ENCODE data around the gene HINFP.
A peak's percentile ranks its signal among the peaks of the same experiment; 100 is the strongest.

The HINFP gene, protein sequence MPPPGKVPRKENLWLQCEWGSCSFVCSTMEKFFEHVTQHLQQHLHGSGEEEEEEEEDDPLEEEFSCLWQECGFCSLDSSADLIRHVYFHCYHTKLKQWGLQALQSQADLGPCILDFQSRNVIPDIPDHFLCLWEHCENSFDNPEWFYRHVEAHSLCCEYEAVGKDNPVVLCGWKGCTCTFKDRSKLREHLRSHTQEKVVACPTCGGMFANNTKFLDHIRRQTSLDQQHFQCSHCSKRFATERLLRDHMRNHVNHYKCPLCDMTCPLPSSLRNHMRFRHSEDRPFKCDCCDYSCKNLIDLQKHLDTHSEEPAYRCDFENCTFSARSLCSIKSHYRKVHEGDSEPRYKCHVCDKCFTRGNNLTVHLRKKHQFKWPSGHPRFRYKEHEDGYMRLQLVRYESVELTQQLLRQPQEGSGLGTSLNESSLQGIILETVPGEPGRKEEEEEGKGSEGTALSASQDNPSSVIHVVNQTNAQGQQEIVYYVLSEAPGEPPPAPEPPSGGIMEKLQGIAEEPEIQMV

DNA sequence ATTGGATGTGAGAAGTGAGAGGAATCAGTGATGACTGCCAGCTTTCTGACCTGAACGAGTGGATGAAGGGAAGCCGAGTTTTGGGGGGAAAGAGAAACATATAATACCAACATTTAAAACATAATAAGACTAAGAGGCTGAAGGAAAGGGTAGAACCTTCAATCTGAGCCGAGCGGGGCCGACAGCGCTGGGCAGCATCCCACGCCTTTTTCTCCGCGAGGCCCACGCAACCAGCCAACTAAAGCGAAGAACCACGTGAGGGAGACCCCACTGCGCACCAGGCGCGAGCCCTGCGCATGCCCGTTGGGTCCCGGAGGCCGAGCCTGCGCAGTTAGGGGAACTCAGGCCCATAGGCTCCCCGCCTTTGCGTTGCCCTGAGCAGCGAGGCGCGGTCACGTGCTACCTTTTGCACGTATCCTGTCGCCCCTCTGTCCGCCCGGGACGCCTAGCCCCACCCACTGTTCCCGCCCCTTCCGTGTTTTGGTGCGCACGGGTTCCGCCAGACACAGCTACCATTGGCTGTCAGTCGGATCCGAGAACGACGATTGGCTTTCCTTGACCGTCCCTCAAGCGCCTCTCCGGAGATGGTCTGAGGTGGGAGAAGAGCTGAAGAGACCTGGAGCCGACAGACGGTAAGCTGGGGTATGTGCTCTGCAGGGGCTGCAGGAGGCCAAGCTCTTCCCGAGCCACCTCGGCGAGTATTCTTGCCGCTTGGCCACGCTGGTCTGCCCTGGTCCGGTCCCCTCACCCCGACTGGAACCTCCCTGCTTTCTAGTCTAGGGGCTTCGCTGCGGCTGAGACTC, at the start of gene HINFP:
Gene HINFP (plus strand): TSS at position 573 of the 803 bp plus-strand sequence. CDS start 5,365 bp downstream, outside the sequence.
- Histone ChIP-seq H3K27ac (ENCODE audit: low read length) (peak within 1 kb of the TSS; percentile 85), H3K4me1 (ENCODE audit: control insufficient read depth in 1 of 2, insufficient read depth in 2 of 2, low read length in 2 of 2) (peaks cover 4 to 19% of the 10 kb centered on the region in 2 donors), H3K36me3 (ENCODE audit: control insufficient read depth in 1 of 2, insufficient read depth in 2 of 2, low read length in 2 of 2) (peaks cover 10 to 14% of the 10 kb centered on the region in 2 donors), H3K9me3 (ENCODE audit: control insufficient read depth in 1 of 2, low read length in 2 of 2) (no peaks in the 10 kb centered on the region), H3K4me3 (ENCODE audit: low read depth in 1 of 2, low read length in 2 of 2) (peak within 1 kb of the TSS; percentile 92 to 95), H3K27me3 (ENCODE audit: low read depth, low read length) (no peaks in the 10 kb centered on the region)

DNA sequence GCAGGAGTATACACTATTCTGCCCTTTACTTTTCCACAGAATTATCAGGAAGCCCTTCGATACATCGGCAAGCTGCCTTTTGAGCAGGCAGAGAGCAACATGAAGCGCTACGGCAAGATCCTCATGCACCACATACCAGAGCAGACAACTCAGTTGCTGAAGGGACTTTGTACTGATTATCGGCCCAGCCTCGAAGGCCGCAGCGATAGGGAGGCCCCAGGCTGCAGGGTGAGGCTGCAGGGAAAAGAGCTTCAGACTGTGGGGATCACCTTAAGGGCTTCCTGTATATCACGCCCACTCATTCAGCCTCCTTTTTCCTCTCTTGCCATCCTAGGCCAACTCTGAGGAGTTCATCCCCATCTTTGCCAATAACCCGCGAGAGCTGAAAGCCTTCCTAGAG, 43.5 kb upstream of the HINFP start:
- Histone ChIP-seq H3K4me3 (ENCODE audit: low read depth in 1 of 2, low read length in 2 of 2) (no peak overlapping the region), H3K27ac (ENCODE audit: low read length) (no peak overlapping the region), H3K4me1 (ENCODE audit: control insufficient read depth in 1 of 2, insufficient read depth in 2 of 2, low read length in 2 of 2) (no peaks in the 10 kb centered on the region), H3K27me3 (ENCODE audit: low read depth, low read length) (no peaks in the 10 kb centered on the region), H3K9me3 (ENCODE audit: control insufficient read depth in 1 of 2, low read length in 2 of 2) (no peaks in the 10 kb centered on the region), H3K36me3 (ENCODE audit: control insufficient read depth in 1 of 2, insufficient read depth in 2 of 2, low read length in 2 of 2) (peaks cover 67 to 86% of the 10 kb centered on the region in 2 donors)

DNA sequence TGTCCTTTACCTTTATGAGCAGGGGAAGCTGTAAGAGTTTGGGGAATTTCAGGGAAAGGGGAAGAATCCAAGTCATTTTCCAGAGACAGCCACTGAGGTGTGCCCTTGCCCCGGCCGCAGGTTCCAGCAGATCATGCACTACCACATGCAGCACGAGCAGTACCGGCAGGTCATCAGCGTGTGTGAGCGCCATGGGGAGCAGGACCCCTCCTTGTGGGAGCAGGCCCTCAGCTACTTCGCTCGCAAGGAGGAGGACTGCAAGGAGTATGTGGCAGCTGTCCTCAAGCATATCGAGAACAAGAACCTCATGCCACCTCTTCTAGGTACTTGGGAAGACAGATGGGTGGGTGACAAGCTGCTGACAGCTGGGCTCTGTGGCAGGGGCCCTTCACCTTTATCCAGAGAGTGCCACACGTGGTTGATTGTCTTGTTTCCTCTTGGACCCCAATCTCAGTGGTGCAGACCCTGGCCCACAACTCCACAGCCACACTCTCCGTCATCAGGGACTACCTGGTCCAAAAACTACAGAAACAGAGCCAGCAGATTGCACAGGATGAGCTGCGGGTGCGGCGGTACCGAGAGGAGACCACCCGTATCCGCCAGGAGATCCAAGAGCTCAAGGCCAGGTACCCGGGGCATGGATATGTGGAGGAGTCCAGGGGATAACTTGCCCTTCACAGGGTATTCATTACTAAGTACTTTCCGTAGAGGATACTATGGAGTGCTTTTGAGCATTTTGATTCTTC, 42.5 kb upstream of the HINFP start:
- H3K27ac ChIP-seq (ENCODE audit: low read length), result no peak overlapping the region
- no peaks in the 10 kb centered on the region for H3K27me3 ChIP-seq (ENCODE audit: low read depth, low read length)
- no peaks in the 10 kb centered on the region for H3K4me1 ChIP-seq (ENCODE audit: control insufficient read depth in 1 of 2, insufficient read depth in 2 of 2, low read length in 2 of 2)
- H3K4me3 ChIP-seq (ENCODE audit: low read depth in 1 of 2, low read length in 2 of 2), result no peak overlapping the region
- H3K9me3 ChIP-seq (ENCODE audit: control insufficient read depth in 1 of 2, low read length in 2 of 2), result no peaks in the 10 kb centered on the region
- peaks cover 57 to 76% of the 10 kb centered on the region in 2 donors for H3K36me3 ChIP-seq (ENCODE audit: control insufficient read depth in 1 of 2, insufficient read depth in 2 of 2, low read length in 2 of 2)

GRCh38 chr11:119081682-119082260, 39.6 kb upstream of the HINFP start:
- H3K4me1 ChIP-seq (ENCODE audit: control insufficient read depth in 1 of 2, insufficient read depth in 2 of 2, low read length in 2 of 2), result peaks cover 6 to 8% of the 10 kb centered on the region in 2 donors
- H3K9me3 ChIP-seq (ENCODE audit: control insufficient read depth in 1 of 2, low read length in 2 of 2), result no peaks in the 10 kb centered on the region
- H3K27me3 ChIP-seq (ENCODE audit: low read depth, low read length), result no peaks in the 10 kb centered on the region
- peaks cover 47 to 59% of the 10 kb centered on the region in 2 donors for H3K36me3 ChIP-seq (ENCODE audit: control insufficient read depth in 1 of 2, insufficient read depth in 2 of 2, low read length in 2 of 2)
- H3K27ac ChIP-seq (ENCODE audit: low read length), result no peak overlapping the region
- H3K4me3 ChIP-seq (ENCODE audit: low read depth in 1 of 2, low read length in 2 of 2), result no peak overlapping the region

DNA sequence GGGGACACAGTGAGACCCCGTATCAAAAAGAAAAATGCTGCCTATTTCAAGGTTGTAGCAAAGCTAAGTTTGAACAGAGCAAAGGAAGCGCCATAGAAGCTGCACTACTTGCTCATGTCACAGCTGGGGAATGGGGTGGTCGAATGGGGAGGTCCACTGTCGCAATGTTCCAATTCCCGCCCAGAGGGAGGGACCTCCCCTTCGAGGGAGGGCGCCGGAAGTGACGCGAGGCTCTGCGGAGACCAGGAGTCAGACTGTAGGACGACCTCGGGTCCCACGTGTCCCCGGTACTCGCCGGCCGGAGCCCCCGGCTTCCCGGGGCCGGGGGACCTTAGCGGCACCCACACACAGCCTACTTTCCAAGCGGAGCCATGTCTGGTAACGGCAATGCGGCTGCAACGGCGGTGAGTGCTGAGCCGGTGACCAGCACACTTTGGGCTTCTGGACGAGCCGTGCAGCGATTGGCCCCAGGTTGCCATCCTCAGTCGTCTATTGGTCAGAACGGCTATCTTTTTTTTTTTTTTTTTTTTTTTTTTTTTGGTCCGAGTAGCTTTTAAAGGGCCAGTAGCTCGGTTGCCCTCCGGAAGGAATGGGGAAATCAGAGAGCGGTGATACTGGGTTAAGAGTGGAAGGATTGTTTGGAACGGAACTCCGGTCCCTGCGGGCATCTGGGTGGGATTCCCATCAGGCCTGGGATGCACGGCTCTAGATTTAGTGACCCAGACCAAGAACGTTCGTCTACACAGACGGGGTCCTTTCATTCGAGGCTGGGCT, 36.5 kb upstream of the HINFP start, which contains the start of gene HMBS:
Gene HMBS (plus strand): TSS at position 219 of the 774 bp plus-strand sequence. CDS start 153 bp downstream, at position 372.
- peak within 1 kb of the TSS; percentile 82 for H3K27ac ChIP-seq (ENCODE audit: low read length)
- peak within 1 kb of the TSS; percentile 87 to 93 for H3K4me3 ChIP-seq (ENCODE audit: low read depth in 1 of 2, low read length in 2 of 2)

DNA sequence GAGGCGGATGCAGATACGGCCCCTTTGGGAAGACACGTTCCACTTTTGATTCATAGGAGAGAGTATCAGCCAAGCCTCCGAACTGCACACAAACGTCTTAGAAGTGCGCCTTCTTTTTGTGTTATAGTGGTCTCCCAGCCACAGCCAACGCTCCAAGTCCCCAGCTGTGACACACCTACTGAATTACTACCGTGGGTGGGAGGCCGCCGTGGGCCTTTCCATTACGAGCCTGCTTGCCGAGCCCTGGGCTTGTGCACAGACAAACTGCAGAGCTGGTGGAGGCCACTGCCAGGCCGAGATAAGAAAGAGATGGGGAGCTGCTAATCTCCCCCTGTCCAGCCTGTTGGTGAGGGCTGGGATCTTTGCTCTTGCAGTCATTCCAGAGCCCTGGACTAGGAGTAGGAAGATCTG, 35.9 kb upstream of the HINFP start:
- H3K9me3 ChIP-seq (ENCODE audit: control insufficient read depth in 1 of 2, low read length in 2 of 2), result no peaks in the 10 kb centered on the region
- peak overlapping the region; percentile 87 to 93 for H3K4me3 ChIP-seq (ENCODE audit: low read depth in 1 of 2, low read length in 2 of 2)
- H3K27ac ChIP-seq (ENCODE audit: low read length), result peak overlapping the region; percentile 82
- no peaks in the 10 kb centered on the region for H3K27me3 ChIP-seq (ENCODE audit: low read depth, low read length)
- H3K36me3 ChIP-seq (ENCODE audit: control insufficient read depth in 1 of 2, insufficient read depth in 2 of 2, low read length in 2 of 2), result peaks cover 19 to 23% of the 10 kb centered on the region in 2 donors
- peaks cover 6 to 11% of the 10 kb centered on the region in 2 donors for H3K4me1 ChIP-seq (ENCODE audit: control insufficient read depth in 1 of 2, insufficient read depth in 2 of 2, low read length in 2 of 2)

More for the DNA sequence above, 36.5 kb upstream of the HINFP start, which contains the start of gene HMBS:
- H3K27me3 ChIP-seq (ENCODE audit: low read depth, low read length), result no peaks in the 10 kb centered on the region
- H3K4me1 ChIP-seq (ENCODE audit: control insufficient read depth in 1 of 2, insufficient read depth in 2 of 2, low read length in 2 of 2), result peaks cover 6 to 11% of the 10 kb centered on the region in 2 donors
- no peaks in the 10 kb centered on the region for H3K9me3 ChIP-seq (ENCODE audit: control insufficient read depth in 1 of 2, low read length in 2 of 2)
- H3K36me3 ChIP-seq (ENCODE audit: control insufficient read depth in 1 of 2, insufficient read depth in 2 of 2, low read length in 2 of 2), result peaks cover 19 to 29% of the 10 kb centered on the region in 2 donors

DNA sequence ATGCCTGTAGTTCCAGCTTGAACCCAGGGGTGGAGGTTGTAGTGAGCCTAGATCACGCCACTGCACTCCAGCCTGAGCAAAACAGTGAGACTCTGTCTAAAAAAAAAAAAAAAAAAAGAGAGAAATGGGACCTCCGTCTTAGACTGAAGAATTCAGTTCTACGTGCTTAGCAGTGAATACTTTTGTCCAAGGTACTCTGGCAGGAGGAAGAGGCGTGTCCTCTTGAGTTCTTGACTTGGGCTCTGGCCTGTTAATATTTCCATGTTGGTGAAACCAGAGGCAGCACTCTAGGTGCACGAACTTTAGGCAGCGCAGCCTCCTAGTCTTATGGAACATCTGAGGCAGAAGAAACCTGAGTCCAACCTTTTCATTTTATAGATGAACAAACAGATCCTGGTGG, 34.3 kb upstream of the HINFP start:
- H3K4me3 ChIP-seq (ENCODE audit: low read depth in 1 of 2, low read length in 2 of 2), result no peak overlapping the region
- H3K4me1 ChIP-seq (ENCODE audit: control insufficient read depth in 1 of 2, insufficient read depth in 2 of 2, low read length in 2 of 2), result peaks cover 6 to 11% of the 10 kb centered on the region in 2 donors
- H3K27ac ChIP-seq (ENCODE audit: low read length), result no peak overlapping the region
- peaks cover 4 to 6% of the 10 kb centered on the region in 2 donors for H3K36me3 ChIP-seq (ENCODE audit: control insufficient read depth in 1 of 2, insufficient read depth in 2 of 2, low read length in 2 of 2)
- no peaks in the 10 kb centered on the region for H3K9me3 ChIP-seq (ENCODE audit: control insufficient read depth in 1 of 2, low read length in 2 of 2)
- H3K27me3 ChIP-seq (ENCODE audit: low read depth, low read length), result no peaks in the 10 kb centered on the region

DNA sequence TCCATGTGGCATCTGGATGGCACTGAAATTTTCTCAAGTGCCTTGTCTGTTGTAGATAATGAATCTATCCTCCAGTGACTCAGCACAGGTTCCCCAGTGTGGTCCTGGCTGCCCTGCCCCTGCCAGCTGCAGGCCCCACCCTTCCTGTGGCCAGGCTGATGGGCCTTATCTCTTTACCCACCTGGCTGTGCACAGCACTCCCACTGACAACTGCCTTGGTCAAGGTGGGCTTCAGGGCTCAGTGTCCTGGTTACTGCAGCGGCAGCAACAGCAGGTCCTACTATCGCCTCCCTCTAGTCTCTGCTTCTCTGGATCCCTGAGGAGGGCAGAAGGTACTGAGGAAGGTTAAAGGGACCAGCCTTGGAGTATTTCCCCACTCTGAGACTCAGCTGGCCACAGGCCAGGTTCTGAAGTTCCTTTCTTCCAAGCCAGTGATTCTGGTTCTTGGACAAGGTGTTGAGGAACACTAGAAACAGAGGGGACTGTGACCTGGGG, 33.6 kb upstream of the HINFP start:
- Histone ChIP-seq H3K9me3 (ENCODE audit: control insufficient read depth in 1 of 2, low read length in 2 of 2) (no peaks in the 10 kb centered on the region), H3K4me1 (ENCODE audit: control insufficient read depth in 1 of 2, insufficient read depth in 2 of 2, low read length in 2 of 2) (peaks cover 9 to 18% of the 10 kb centered on the region in 2 donors), H3K36me3 (ENCODE audit: control insufficient read depth in 1 of 2, insufficient read depth in 2 of 2, low read length in 2 of 2) (no peaks in the 10 kb centered on the region), H3K27me3 (ENCODE audit: low read depth, low read length) (no peaks in the 10 kb centered on the region), H3K27ac (ENCODE audit: low read length) (no peak overlapping the region), H3K4me3 (ENCODE audit: low read depth in 1 of 2, low read length in 2 of 2) (no peak overlapping the region)

GRCh38 chr11:119088406-119088805, 33.0 kb upstream of the HINFP start:
- Histone ChIP-seq H3K27me3 (ENCODE audit: low read depth, low read length) (no peaks in the 10 kb centered on the region), H3K27ac (ENCODE audit: low read length) (no peak overlapping the region), H3K9me3 (ENCODE audit: control insufficient read depth in 1 of 2, low read length in 2 of 2) (no peaks in the 10 kb centered on the region)

DNA sequence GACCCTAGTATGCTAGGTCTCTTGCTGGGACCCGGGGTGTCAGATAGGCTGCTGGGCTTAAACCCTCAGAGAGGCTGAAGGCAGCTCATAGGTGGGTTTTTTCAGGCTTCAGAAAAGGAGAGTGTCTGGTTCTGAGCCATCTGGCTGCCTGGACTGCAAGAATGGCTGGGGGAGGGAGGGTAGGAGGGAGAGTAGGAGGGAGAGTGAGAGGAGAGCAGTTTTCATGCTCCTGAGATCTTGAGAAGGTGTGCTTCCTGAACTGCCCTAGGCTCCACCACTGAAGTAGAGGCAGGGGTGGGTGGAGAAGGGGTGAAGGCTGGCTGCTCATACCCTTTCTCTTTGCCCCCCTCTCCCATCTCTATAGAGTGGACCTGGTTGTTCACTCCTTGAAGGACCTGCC, 32.1 kb upstream of the HINFP start:
- H3K9me3 ChIP-seq (ENCODE audit: control insufficient read depth in 1 of 2, low read length in 2 of 2), result no peaks in the 10 kb centered on the region
- H3K27me3 ChIP-seq (ENCODE audit: low read depth, low read length), result no peaks in the 10 kb centered on the region
- H3K36me3 ChIP-seq (ENCODE audit: control insufficient read depth in 1 of 2, insufficient read depth in 2 of 2, low read length in 2 of 2), result no peaks in the 10 kb centered on the region
- H3K4me3 ChIP-seq (ENCODE audit: low read depth in 1 of 2, low read length in 2 of 2), result no peak overlapping the region
- H3K27ac ChIP-seq (ENCODE audit: low read length), result no peak overlapping the region
- peaks cover 20 to 31% of the 10 kb centered on the region in 2 donors for H3K4me1 ChIP-seq (ENCODE audit: control insufficient read depth in 1 of 2, insufficient read depth in 2 of 2, low read length in 2 of 2)

More at GRCh38 chr11:119088406-119088805, 33.0 kb upstream of the HINFP start:
- H3K4me3 ChIP-seq (ENCODE audit: low read depth in 1 of 2, low read length in 2 of 2), result no peak overlapping the region
- no peaks in the 10 kb centered on the region for H3K36me3 ChIP-seq (ENCODE audit: control insufficient read depth in 1 of 2, insufficient read depth in 2 of 2, low read length in 2 of 2)
- H3K4me1 ChIP-seq (ENCODE audit: control insufficient read depth in 1 of 2, insufficient read depth in 2 of 2, low read length in 2 of 2), result peaks cover 15 to 24% of the 10 kb centered on the region in 2 donors

Data from muscle layer of duodenum (tissue), 2 donors.